ENCODE measurements around the gene MARCHF5.

Gene MARCHF5, protein sequence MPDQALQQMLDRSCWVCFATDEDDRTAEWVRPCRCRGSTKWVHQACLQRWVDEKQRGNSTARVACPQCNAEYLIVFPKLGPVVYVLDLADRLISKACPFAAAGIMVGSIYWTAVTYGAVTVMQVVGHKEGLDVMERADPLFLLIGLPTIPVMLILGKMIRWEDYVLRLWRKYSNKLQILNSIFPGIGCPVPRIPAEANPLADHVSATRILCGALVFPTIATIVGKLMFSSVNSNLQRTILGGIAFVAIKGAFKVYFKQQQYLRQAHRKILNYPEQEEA
- total RNA-seq, result 31.3 to 31.6 reads per million in 2 donors

GRCh38 chr10:92290837-92291615, at the start of gene MARCHF5, which contains the start of gene CPEB3:
Gene MARCHF5, plus strand, starts transcription at chr10:92291167. Its CDS starts 328 bp downstream, at chr10:92291495.
Gene CPEB3, minus strand, starts transcription at chr10:92291078. Its CDS starts 50,728 bp downstream, at chr10:92240350.
- peak; percentile 89 for DNase-seq

- DNase-seq, result no peak
These were observed 49.5 kb upstream of the MARCHF5 start for GRCh38 chr10:92241501-92241900.

- DNase-seq, result no peak
These were observed 48.6 kb upstream of the MARCHF5 start for GRCh38 chr10:92242380-92242779.

DNA sequence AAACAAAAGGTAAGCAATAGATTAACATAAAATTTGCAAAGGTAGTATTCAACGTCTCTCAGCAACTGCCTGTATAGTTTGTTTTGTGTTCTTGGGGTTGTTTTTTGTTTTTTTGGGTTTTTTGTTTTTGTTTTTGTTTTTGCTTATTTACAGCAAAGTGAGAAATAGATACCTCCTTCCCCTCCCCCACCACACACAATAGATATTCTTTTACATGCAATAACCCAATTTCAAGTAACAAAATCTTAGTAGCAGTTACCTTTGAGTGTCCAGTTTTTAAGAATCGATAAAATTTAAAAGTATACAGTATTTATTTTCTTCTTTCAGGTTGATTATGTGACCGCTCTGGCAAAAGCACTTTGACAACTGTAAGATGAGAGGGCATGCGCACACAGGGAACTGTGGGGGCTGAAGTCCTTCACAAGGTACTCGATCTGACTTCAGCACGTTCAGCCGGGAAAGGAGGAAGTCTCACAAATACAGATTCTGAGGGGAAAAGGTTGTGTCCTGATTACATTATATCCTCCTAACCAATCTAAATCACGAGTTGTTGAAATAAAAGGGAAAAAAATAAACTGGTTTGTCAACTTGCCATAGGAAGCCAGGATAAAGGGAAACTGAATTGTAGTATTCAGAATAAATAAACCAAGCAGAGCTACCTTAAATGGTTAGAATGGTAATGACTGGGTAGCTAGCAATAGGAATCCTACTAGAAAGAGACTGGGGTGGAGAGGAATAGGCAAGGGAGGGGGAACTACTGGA, 47.9 kb upstream of the MARCHF5 start:
- DNase-seq, result no peak

GRCh38 chr10:92244796-92245195, 46.2 kb upstream of the MARCHF5 start:
- no peak for DNase-seq

DNA sequence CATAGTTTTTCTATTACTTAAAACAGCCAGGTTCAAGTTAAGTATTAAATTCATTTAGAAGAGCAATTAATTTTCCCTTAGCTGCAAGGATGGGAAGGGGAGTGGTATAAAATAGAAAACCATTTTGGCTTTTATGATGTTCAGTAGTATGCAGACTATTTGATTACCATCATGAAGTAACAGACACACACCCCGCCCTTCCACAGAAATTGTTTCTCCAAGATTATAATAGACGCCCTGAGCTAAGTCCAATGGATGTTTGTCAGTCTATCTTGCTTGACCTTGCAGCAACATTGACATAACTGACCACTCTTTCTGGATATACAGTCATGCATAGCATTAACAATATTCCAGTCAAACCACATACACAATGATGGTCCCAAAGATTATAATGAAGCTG, 42.4 kb upstream of the MARCHF5 start:
- DNase-seq, result no peak

DNA sequence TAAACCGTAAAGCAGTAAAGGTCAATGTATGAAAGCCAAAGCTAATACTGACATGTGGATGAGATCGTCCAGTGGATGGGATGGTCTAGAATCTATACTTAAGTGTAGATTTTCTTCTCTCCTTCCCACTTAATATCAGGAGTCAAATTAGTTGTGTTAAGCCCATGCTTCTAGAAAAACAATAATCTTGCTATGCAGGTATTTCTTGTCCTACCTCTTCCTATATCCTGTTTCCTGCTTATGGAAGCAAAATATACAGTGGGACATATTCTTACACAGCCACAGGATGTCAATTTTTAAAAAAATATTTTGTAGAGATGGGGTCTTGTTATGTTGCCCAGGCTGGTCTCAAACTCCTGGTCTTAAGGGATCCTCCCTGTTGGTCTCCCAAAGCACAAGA, 27.6 kb upstream of the MARCHF5 start:
- no peak for DNase-seq

DNA sequence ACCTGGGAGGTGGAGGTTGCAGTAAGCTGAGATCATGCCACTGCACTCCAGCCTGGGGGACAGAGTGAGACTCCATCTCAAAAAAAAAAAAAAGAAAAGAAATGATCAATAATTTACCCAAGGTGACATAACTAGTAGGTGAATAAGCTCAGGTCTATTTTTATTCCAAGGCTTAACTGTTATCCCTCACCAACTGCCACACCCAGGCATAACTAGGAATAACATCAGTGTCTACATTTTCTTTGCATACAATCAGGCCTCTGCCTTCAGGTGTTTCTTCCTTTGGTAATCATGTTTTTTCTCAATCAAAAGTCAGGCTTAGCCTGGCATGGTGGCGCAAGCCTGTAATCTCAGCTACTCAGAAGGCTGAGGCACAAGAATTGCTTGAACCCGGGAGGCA, 26.7 kb upstream of the MARCHF5 start:
- no peak for DNase-seq

- no peak for DNase-seq
These were observed 25.2 kb upstream of the MARCHF5 start for GRCh38 chr10:92265687-92266258.

DNA sequence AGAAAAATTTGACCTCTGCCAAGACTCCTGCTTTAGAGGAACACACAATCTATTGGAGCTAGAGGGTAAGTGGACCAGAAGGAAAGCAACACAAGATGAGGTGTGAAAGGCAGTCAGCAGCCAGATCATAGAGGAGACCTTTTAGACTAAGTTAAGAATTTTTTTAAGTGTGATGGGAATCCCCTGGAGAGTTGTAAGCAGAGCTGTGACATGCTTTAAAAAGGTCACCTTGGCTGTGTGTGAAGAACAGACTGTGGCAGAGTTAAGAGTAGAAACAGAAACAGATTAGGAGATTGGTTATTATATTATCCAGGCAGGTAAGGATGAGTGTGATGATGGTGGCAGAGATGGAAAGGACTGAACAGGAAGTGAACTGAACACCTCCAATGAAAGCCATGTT, 23.6 kb upstream of the MARCHF5 start:
- DNase-seq, result no peak

DNA sequence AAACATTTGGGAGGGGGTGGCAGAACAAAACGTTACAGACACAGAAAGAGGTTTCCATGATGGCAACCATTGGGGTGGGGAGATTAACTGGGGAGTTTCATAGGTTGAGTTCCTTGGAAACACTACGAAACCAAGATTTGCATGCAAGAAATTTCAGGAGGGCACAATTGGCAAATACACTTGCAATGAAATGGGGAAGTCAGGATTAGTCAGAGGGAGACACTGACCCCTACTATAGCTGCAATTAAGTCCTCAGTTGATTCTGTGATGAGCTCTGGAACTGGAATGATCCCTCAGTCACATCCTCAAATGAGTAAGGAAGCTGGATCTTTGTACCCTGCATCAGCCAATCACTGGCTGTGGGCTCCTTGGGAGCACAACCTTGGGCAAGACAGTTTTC, 22.2 kb upstream of the MARCHF5 start:
- DNase-seq, result no peak

GRCh38 chr10:92274071-92274470, 16.9 kb upstream of the MARCHF5 start:
- DNase-seq, result no peak

DNA sequence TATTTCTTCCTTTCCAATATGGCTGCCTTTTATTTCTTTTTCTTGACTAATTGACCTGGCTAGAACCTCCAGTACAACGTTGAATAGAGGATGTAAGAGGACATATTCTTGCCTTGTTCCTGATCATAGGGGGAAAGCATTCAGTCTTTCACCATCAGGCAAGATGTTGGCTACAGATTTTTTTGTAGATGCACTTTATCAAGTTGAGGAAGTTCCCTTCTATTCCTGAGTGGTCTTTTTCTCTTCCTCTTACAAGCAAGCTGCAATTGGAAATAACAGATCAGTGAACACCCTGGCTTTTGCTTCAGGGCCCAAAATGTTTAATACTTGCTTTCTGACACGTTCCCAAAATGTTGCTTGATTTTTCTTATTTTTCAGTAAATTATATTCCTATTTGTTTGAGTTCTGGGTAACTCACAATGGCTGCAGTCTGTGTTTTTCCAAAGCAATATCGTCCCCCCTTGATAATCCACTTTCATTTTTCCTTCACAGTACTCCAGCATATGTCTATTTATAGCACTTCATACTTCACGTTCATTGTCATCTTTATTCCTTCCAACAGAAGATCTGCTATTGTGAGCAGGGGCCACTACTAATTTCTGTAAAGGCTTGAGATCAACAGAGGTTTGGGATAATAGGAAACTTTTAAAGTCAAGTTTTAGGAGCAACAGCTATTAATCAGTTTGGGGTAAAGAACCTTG, 11.8 kb upstream of the MARCHF5 start:
- DNase-seq, result no peak

- DNase-seq, result no peak
These were observed 6.8 kb upstream of the MARCHF5 start for GRCh38 chr10:92284112-92284704.

DNA sequence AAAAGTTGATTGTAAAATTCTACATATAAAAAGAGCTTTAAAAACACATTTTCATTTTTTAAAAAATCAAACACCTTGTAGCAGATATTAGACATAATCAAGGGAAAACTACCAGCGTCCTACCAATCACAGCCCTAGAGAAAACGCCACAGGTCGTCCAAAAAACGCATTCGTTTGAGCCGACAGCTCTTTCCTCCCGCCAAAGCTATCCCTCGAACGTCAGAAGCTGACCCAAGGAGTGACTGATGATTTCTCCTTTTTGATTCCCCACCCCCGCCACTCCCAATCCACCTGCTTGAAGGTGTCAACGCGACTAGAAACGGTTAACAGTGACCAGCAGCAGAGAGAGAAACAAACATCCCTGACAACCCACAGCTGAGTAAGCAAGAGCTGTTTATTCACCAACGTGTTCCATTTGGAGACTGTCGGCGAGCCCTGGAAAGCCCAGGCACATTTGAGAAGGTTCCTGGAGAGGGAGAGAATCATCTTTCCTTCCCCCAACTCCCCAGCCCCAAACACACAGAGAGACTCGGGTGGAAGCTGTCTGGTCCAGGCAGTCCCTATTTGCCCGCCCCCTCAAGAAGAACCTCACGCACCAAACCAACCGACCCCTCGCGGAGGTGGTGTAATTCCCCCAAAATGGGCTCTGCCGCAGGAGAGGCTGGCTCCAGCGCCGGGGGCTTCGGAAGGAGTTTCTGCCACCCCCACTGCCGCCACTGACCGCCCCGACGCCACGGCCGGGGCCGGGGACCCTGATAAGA, 711 bp upstream of the MARCHF5 start:
- no peak for DNase-seq

DNA sequence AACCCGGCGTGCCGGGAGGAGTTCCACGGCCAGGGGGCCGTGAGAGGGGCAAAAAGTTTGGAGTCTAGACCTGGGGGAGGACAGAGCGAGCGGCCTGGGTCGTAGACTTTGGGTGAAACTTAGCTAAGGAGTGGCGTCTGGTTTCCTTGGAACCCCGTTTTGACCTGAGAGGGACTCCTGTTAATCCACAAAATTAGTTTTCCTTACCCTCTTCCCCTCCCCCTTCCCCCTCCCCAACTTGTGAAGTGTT, 574 bp downstream of the MARCHF5 start:
- DNase-seq, result no peak

GRCh38 chr10:92291921-92292845, 1.2 kb downstream of the MARCHF5 start:
- no peak for DNase-seq

DNA sequence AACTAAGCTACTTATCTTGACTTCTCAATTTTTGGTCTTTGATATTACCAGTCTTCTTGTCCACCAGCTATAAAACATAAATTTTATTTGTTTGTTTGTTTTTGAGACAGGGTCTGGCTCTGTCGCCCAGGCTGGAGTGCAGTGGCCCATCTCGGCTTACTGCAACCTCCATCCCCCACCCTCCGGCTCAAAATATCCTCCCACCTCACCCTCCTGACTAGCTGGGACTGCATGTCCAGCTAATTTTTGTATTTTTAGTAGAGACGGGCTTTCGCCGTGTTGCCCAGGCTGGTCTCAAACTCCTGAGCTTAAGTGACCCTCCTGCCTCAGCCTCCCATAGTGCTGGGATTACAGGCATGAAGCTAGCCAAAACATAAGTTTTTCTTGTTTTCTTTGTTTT, 7.5 kb downstream of the MARCHF5 start:
- DNase-seq, result no peak

GRCh38 chr10:92303096-92303495, 12.1 kb downstream of the MARCHF5 start:
- no peak for DNase-seq

DNA sequence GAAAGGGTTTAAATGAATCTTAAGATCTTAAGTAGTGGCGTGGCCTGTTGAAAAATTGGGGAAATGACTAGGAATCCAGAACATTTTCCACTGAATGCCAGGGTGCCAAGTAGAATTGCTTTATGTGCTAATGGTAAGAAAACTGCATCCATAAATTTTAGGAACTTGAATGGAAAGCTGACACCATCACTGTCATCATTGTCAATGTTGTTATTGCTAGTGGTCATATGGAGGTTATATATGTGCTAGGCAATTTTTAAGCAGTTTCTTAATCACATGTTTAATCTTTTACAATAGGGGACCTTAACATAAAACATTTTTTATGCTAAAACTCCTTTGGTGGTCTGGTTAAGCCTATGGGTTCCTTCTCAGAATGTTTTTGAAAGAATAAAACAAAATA, 13.1 kb downstream of the MARCHF5 start:
- no peak for DNase-seq
